Measurements from ENCODE around the gene GYG1. TPM values are rescaled to one million over a fixed set of nuclear protein-coding genes. Genes with fewer than 3 reads are reported as not detected.

Gene GYG1
- total RNA-seq, 4 donors from 2014 or later = 6.7 to 12.3 (median 7.5) TPM

DNA sequence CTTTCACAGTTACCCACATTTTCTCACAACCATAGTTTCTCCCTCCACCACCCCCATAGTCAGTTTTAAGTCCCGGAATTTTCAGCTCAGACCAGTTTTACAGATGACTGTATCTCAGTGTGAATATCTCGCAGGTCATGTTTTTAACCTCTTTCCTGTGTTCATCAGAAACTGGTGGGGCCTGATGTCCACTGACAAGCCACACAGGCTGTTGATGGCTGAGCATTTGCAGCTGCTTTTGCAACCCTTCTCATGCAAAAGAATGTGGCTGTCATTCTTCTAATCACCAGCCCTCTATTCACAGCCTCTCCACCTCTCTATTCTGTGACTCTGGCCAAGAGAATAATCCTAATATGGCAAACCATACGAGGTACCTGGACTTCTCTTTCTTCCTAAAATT, 8.5 kb downstream of the GYG1 start:
- intact Hi-C loops (cut with DNase I; ENCODE audit: low total_unique reads) = no loop called here
- no peak overlapping the region for H3K4me3 ChIP-seq (ENCODE audit: low read depth, poor library complexity, severe bottlenecking)
- WGBS, 2 donors = 87 to 94% methylated on average over 3 of the region's 3 CpGs
- no peak for DNase-seq (ENCODE audit: low spot score in 2 of 2)
- no peak for TF ChIP-seq POLR2A (IDR thresholded peaks at IDR 0.05)
- TF ChIP-seq, protein P1, sequence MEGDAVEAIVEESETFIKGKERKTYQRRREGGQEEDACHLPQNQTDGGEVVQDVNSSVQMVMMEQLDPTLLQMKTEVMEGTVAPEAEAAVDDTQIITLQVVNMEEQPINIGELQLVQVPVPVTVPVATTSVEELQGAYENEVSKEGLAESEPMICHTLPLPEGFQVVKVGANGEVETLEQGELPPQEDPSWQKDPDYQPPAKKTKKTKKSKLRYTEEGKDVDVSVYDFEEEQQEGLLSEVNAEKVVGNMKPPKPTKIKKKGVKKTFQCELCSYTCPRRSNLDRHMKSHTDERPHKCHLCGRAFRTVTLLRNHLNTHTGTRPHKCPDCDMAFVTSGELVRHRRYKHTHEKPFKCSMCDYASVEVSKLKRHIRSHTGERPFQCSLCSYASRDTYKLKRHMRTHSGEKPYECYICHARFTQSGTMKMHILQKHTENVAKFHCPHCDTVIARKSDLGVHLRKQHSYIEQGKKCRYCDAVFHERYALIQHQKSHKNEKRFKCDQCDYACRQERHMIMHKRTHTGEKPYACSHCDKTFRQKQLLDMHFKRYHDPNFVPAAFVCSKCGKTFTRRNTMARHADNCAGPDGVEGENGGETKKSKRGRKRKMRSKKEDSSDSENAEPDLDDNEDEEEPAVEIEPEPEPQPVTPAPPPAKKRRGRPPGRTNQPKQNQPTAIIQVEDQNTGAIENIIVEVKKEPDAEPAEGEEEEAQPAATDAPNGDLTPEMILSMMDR (IDR thresholded peaks at IDR 0.05) = no peak

- intact Hi-C loops (cut with DNase I; ENCODE audit: low total_unique reads) = no loop called here
- no peak for TF ChIP-seq POLR2A (IDR thresholded peaks at IDR 0.05)
- TF ChIP-seq, protein P1 (IDR thresholded peaks at IDR 0.05) = no peak
- WGBS, 2 donors = 72 to 88% methylated on average over 3 of the region's 3 CpGs
- DNase-seq (ENCODE audit: low spot score in 2 of 2) = no peak
- H3K4me3 ChIP-seq (ENCODE audit: low read depth, poor library complexity, severe bottlenecking) = no peak overlapping the region
Observed at GRCh38 chr3:149000206-149000745, 8.9 kb downstream of the GYG1 start.

GRCh38 chr3:149001727-149002126, 10.4 kb downstream of the GYG1 start:
- H3K4me3 ChIP-seq (ENCODE audit: low read depth, poor library complexity, severe bottlenecking) = no peak overlapping the region
- DNase-seq (ENCODE audit: low spot score in 2 of 2) = no peak
- TF ChIP-seq, protein P1 (IDR thresholded peaks at IDR 0.05) = no peak
- TF ChIP-seq POLR2A (IDR thresholded peaks at IDR 0.05) = no peak
- intact Hi-C loops (cut with DNase I; ENCODE audit: low total_unique reads) = no loop called here
- 94 to 96% methylated on average over 3 of the region's 3 CpGs for WGBS, 2 donors

DNA sequence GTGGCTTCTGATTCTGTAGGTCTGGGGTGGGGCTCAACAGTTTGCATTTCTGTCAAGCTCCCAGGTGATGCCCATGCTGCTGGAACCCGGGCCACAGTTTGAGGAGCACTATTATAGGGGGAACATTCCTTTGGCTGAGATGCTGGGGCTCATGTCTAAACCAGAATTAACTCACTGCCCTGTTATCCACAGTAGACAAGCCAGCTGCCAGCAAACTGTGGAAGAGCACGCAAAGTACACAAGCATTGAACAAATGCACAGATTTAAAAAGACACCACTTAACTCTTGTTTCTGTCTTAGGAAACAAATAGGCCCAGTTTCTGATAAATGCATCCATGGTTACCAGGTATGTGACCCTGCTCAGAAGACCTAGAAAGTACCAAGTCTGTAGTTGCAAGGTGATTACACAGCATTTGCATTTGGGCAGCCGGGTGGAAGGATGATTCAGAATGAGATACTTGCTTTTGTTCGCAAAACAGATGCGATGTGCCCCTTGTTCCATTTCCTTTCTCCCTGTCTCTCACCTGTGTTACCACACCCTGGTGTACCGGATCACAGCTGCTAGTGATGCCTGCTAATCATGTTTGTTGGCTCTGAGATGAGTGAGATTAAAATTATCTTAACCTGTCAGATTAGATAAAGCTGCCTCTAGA, 12.4 kb downstream of the GYG1 start:
- no peak overlapping the region for H3K4me3 ChIP-seq (ENCODE audit: low read depth, poor library complexity, severe bottlenecking)
- no peak for DNase-seq (ENCODE audit: low spot score in 2 of 2)
- intact Hi-C loops (cut with DNase I; ENCODE audit: low total_unique reads) = no loop called here
- no peak for TF ChIP-seq POLR2A (IDR thresholded peaks at IDR 0.05)
- TF ChIP-seq, protein P1 (IDR thresholded peaks at IDR 0.05) = no peak
- WGBS, 2 donors = 81 to 85% methylated on average over 6 of the region's 6 CpGs

DNA sequence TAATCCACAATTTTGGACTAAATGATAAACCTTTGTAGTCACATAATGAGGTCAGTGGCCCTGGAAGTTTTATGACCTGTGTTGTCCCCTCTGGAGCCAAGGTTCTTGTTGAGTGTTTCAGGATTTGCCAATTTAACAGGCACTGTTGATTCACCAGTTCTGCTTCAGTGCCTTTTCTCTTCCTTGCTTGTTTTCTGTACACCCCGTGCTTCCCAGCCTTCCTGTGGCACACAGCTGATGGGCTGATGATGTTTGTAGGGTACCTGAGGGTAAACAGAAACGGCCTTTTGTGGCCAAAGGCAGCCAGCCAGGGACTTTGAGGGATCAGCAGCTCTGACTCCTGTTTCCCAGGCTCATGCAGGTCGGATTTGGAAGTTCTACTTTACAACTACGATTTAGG, 13.3 kb downstream of the GYG1 start:
- TF ChIP-seq, protein P1 (IDR thresholded peaks at IDR 0.05) = no peak
- TF ChIP-seq POLR2A (IDR thresholded peaks at IDR 0.05) = no peak
- 63 to 71% methylated on average over 4 of the region's 4 CpGs for whole genome bisulfite sequencing, 2 donors
- no peak for DNase-seq (ENCODE audit: low spot score in 2 of 2)
- intact Hi-C loops (cut with DNase I; ENCODE audit: low total_unique reads) = no loop called here
- H3K4me3 ChIP-seq (ENCODE audit: low read depth, poor library complexity, severe bottlenecking) = no peak overlapping the region

GRCh38 chr3:149005416-149005815, 14.1 kb downstream of the GYG1 start:
- H3K4me3 ChIP-seq (ENCODE audit: low read depth, poor library complexity, severe bottlenecking) = no peak overlapping the region
- intact Hi-C loops (cut with DNase I; ENCODE audit: low total_unique reads) = no loop called here
- DNase-seq (ENCODE audit: low spot score in 2 of 2) = no peak
- 81 to 83% methylated on average over 1 of the region's 1 CpG for WGBS, 2 donors
- TF ChIP-seq, protein P1 (IDR thresholded peaks at IDR 0.05) = no peak
- no peak for TF ChIP-seq POLR2A (IDR thresholded peaks at IDR 0.05)

Data from lower leg skin (tissue), 4 donors.